ENCODE results near the gene PER3.

Gene PER3

DNA sequence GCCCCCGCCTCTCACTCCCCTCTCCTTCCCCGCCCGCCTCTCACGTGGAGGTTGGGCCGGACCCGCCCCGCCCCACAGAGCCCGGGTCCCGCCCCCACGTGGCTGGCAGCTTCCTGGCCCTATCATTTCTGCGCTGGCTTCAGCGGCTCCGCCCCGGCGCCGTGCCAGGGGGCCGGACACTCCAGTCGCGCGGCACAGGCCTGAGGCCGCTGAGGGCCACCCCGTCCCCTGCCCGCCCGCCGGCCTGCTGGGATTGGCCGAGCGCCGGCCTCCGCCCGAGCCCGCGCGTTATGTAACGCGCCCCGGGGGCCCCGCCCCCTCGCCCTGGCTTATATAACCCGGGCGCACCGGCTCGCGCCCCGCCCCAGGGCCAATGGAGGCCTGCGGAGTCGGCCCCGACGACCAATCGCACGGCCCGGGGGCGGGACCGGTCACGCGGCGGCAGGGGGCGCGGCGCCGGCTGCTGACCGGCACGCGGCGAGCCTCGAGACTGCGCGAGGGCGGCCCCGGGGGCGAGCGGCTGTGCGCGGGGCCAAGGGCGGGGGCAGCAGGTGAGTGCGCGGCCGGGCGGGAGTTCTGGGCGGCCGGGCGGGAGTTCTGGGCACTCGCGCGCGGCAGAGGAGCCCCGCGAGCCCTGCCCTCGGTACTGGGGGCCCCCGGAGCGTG is at the start of gene PER3:
PER3 (plus strand) TSS at position 466 of the 666 bp plus-strand sequence. CDS start 587 bp downstream, outside the sequence.
- peak; percentile 94 to 100 (median 98) for DNase-seq
- intact Hi-C loops (cut with DNase I): loop anchor here (1.0 to 10.0 kb wide), 3 partner anchors 13 to 181 kb away; partner anchors contain the start of genes PARK7 and VAMP3

DNA sequence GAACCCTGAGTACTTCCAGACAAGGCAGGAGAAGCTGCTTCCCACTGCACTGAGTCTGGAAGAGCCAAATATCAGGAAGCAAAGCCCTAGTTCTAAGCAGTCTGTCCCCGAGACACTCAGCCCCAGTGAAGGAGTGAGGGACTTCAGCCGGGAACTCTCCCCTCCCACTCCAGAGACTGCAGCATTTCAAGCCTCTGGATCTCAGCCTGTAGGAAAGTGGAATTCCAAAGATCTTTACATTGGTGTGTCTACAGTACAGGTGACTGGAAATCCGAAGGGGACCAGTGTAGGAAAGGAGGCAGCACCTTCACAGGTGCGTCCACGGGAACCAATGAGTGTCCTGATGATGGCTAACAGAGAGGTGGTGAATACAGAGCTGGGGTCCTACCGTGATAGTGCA is 46.0 kb upstream of the PER3 start:
- intact Hi-C loops (cut with DNase I): no loop called here
- DNase-seq: no peak

DNA sequence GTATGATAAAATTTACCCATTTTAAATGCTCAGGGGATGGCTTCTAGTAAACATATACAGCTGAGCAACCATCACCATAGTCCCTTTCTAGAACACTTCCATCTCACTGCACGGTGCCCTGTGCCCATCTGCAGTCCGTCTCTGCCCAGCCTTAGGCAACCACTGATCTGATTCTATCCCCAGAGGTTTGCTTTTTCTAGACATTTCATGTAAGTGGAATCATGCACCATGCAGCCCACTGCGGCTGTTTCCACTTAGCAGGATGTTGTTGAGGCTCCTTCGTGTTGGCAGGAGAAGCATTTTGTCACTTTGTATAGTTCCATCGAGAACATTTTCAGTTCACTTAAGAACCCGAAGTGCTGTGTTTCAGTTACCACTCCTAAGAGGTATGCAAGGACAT is 40.7 kb upstream of the PER3 start:
- intact Hi-C loops (cut with DNase I): no loop called here
- peak in 2 of 10 donors; percentile 24 to 79 for DNase-seq

DNA sequence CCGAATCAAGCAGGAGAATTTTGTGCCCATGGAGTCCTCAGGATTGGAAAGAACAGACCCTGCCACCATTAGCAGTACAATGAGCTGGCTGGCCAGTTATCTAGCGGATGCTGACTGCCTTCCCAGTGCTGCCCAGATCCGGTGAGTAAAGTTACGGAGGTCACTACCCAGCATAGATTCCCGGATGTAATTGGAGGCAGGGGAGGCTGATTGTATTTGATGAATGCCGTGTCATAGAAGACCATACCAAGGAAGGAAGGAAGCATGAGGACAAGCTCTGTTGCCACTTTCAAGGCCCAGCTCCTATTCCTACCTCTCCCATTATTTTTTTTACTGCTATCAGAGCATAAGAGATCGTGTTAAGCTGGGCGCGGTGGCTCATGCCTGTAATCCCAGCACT is 39.2 kb upstream of the PER3 start:
- intact Hi-C loops (cut with DNase I): no loop called here
- no peak for DNase-seq

DNA sequence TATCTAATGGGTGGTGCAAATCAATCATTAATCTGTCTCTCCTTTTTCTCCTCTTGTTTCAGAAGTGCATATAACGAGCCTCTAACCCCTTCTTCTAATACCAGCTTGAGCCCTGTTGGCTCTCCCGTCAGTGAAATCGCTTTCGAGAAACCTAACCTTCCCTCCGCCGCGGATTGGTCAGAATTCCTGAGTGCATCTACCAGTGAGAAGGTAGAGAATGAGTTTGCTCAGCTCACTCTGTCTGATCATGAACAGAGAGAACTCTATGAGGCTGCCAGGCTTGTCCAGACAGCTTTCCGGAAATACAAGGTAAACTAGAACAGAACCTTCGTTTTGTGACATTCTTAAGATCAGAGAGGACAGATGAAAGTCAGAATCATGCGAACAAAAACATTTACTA is 38.3 kb upstream of the PER3 start:
- no peak for DNase-seq
- intact Hi-C loops (cut with DNase I): no loop called here

DNA sequence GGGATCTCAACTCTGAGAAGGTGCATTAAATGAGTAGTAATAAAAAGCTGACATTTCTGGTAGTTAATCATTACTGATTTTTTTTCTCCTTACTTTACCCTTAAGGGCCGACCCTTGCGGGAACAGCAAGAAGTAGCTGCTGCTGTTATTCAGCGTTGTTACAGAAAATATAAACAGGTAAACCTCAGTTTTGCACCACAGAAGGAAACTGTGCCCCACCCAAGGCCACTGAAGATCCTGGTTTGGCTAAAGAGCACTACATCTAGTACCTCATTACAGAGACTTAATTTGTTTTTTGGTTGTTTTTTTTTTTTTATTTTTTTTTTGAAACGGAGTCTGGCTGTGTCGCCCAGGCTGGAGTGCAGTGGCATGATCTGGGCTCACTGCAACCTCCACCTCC is 36.5 kb upstream of the PER3 start:
- intact Hi-C loops (cut with DNase I): no loop called here
- DNase-seq: no peak

DNA sequence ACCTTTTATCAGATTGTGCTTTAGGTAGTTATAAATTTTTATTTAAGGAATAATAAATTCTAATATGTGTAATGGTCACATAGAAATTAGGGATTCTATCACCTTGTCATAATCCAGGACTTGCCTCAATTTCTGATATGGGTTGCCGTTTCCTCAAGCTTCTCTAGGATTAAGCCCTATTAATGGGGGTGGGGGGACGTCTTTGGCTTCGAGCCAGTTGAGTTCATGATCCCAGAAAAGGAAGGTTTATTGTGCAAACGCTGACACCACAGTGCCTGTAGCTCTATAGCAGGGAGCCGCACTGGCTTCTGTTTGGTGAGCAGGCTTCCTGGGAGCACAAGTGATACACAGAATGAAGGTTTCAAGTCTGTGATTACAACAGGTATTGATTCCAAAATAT is 35.0 kb upstream of the PER3 start:
- intact Hi-C loops (cut with DNase I): no loop called here

DNA sequence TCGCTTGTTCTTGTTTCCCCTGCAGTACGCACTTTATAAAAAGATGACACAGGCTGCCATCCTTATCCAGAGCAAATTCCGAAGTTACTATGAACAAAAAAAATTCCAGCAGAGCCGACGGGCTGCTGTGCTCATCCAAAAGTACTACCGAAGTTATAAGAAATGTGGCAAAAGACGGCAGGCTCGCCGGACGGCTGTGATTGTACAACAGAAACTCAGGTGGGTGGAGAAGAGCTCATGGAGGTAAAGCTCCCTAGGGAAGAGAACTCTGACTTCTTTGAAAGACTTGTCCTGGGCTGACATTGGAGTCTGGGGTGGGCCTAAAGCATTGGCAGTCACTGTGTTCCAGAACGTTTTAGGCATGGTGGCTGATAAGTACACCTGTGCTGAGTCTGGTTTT is 32.9 kb upstream of the PER3 start:
- no peak for DNase-seq
- intact Hi-C loops (cut with DNase I): loop anchor here (5.0 kb wide), 1 partner anchor 44 kb away; no protein-coding TSS in a partner anchor

More for the DNA sequence above, 35.0 kb upstream of the PER3 start:
- no peak for DNase-seq

DNA sequence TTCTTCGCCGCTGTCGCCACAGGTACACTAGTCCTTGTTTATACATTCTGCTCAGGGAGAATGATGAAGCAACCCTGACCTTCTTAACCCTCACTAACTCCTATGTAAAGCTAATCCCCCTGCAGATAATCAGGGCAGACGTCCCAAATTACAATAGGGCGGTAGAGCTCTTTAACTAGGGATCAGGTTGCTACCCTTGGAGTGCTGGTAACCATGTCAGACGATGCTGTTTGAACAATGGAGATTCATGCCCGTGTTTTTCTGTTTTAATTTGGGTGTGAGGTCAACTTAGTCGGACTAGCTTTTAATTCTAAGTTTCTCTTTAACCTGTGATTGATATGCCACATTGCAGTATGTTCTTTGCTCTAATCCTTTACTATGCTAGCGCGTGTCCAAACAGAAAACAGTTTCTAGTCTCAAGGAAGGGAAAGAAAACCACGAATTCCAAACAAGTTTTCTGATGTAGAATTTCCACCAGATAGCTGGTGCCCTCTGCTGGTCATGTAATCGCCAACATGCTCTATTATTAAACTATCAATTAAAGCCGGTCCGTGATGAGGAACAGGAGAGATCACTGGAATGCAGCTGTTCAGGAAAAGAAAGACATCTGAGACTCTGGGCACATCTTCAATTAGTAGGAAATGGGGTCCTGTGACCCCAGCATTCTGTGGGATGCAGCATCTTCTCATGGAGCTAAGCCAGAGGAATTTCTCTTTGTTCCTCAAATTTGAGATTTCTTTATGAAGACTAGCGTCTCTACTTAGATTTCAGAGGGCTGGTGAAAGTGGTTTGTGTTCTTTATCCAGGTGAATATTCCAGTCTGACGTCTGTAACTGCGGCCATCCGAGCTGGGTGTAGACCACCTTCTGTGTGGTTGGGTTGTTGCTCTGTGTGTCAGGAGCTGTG is 31.3 kb upstream of the PER3 start:
- peak in 6 of 10 donors; percentile 46 to 87 (median 69) for DNase-seq
- intact Hi-C loops (cut with DNase I): loop anchor here (1.0 to 5.0 kb wide), 2 partner anchors 45 to 84 kb away; no protein-coding TSS in a partner anchor

DNA sequence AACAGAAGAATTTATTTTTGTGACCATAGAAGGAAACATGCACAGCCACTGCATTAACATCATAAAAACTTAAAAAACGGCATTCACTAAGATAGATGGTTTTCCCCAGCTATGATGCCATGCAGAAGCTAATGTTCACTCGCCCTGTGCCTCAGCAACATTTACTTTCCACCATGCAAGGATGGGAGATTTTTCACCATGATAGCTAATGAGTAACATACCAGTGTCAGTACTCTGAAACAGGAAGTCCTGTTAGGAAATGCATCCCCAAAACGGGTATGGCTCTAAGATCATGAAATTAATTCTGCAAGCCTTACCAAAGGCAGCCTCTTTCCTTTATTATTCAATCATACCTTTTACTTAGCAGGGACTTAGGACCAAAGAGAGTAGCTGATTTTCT is 30.4 kb upstream of the PER3 start:
- no peak for DNase-seq
- intact Hi-C loops (cut with DNase I): loop anchor here (5.0 kb wide), 1 partner anchor 46 kb away; no protein-coding TSS in a partner anchor

DNA sequence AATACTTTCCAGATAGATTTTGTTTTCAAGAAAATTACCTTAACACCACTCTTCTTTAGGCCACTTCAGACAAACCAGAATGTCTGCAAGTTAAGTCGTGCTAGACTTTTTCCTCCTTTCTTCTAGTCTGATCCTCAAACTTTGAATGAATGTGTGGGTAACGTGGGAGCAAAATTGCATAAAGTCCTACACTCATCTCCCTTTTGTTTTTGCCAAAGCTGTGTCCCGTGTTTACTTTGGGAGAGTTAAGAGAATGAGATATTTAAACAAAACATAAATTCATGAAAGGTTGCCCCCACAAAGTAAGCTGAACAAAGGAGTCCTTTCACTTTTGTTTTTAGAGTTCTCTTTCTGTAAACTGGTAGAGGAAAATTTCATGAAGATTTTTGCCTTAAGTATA is 29.9 kb upstream of the PER3 start:
- no peak for DNase-seq
- intact Hi-C loops (cut with DNase I): loop anchor here (5.0 kb wide), 1 partner anchor 47 kb away; no protein-coding TSS in a partner anchor

DNA sequence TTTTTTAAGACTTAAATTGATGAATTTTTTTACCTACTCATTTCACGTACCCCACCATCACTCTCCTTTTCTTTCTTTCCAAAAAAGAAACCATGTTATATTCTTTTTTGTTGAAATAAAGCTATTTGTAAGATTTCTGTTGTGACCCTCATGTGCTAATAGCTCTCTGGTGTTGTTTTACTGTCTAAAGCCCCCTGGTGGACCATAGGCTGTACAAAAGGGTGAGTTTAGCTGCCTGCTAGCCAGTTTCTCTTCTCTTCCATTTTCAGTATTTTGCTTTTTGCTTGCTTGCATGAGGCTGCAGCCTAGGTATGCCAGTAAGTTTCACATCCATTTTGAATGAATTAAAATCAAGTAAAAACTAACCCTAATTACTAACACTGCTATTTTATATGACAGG is 28.6 kb upstream of the PER3 start:
- no peak for DNase-seq
- intact Hi-C loops (cut with DNase I): no loop called here

DNA sequence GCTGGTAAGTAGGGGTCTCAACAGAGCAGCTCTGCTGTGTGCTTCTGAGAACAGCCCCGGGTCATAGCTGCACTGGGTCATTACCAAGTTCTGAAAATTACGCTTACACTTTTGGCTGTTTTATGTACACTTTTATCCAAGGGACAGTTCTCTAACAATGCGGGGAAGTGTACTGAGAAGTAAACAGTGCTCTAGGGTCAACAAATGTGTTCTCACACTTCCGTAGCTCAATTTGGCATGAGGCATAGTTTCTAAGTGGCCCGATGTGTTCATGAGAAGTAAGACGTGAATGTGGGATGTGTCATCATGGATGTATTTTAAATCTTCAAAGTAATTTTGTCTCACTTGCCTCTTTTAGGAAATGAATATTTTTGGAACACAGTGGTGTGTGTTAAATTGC is 23.8 kb upstream of the PER3 start:
- intact Hi-C loops (cut with DNase I): no loop called here
- no peak for DNase-seq

DNA sequence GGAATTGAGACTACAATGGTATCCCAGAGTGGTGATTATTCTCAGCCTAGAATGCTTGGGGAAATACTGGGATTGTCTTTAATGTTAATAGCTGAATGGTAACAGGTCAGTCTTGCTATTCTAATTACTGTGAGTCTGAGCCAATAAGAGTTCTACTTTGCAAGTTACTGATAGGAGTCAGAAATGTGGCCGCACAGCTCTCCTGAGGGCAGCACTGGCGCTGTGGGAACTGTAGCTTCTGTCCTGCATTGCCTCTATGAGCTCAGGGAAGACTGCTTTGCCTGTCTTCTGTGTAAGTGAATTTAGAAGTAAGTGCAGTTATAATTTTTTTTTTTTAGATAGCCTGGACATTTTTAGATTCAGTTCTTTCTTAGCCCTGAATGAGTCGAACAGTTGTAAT is 23.0 kb upstream of the PER3 start:
- no peak for DNase-seq
- intact Hi-C loops (cut with DNase I): no loop called here

DNA sequence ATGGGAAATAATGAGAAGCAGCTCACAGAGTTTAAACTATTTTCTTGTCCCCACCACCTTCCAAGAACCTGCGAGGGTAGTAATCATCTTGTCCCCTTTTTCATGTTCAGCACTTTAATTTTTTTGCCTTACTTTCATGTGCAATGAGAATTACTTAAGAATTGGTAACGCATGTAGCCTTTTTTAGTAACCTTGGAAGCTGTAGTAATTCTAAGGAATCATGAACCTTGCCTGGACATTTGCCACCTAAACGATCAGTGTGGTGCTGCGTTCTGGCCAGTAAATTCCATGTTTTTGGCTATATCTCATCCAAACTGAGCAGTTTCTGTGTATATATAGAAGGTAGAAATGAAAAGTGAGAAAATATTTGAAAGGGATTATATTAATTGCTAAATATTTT is 16.9 kb upstream of the PER3 start:
- DNase-seq: no peak
- intact Hi-C loops (cut with DNase I): no loop called here

DNA sequence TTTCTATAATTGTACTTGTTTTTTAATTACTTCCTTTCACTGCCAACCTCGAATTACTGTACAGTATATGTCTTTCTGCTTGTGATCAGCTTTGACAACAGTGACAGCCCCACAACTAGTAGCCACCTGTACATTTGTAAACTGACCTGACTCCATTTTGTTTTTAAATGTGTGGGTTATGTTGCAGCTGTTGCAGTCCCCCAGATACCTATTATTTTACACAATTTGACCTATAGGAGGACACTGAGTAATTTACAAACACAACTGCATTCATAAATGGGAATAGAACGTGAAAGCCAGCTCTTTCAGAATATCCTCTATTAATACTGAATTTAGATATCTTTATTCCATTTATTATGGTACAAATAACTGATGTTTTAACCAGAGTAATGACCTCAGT is 15.5 kb upstream of the PER3 start:
- no peak for DNase-seq

DNA sequence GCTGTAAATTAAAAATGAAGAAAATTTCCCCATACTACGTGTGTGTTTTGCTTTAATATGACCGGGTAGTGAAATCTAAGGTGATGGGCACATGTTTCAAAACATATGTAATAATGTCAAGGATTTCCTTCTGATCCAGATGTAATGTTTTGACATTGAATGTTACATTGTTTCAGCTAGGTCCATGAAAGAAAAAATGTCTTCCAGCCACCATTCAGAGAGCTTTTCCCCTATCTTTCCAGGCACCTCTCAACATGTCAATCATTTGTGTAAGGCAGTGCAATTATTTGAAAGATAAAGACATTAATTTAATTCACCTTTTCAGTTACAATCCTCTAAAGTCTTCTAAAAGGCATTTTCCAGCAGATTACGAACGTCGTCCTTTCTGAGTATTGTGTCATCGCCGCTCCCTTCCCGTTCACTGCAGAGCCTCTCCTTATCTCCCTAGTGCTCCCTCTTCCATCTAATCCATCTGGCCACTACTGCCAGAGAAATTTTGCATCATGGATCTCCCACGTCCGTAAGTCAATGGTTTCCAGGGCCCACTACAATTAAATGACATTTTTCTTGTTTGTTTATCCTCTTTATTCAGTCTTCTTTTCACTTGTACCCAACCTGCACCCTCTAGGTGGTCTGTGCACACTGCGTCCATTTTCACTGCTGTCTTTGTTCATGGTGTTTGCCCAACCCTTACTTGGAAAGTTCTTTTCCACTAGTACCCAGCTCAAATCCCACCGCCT is 14.2 kb upstream of the PER3 start:
- intact Hi-C loops (cut with DNase I): loop anchor here (5.0 kb wide), 1 partner anchor 103 kb away; no protein-coding TSS in a partner anchor
- DNase-seq: no peak

More for the DNA sequence above, 15.5 kb upstream of the PER3 start:
- intact Hi-C loops (cut with DNase I): no loop called here

DNA sequence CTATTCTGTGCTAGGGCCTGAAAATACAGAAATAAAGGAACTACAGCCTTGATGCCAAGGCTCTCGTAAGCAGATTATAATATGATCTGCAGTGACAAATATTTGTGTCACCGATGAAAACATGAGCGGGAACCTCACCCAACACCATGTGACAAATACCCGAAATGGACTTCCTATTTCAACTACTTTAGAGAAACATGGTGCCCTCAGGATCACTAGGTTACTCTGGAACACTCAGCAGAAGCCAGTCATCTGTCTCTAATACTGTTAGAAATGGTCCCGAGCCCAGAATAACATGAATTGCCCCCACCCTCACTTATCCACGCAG is 13.5 kb upstream of the PER3 start:
- DNase-seq: no peak
- intact Hi-C loops (cut with DNase I): loop anchor here (5.0 kb wide), 1 partner anchor 103 kb away; no protein-coding TSS in a partner anchor

DNA sequence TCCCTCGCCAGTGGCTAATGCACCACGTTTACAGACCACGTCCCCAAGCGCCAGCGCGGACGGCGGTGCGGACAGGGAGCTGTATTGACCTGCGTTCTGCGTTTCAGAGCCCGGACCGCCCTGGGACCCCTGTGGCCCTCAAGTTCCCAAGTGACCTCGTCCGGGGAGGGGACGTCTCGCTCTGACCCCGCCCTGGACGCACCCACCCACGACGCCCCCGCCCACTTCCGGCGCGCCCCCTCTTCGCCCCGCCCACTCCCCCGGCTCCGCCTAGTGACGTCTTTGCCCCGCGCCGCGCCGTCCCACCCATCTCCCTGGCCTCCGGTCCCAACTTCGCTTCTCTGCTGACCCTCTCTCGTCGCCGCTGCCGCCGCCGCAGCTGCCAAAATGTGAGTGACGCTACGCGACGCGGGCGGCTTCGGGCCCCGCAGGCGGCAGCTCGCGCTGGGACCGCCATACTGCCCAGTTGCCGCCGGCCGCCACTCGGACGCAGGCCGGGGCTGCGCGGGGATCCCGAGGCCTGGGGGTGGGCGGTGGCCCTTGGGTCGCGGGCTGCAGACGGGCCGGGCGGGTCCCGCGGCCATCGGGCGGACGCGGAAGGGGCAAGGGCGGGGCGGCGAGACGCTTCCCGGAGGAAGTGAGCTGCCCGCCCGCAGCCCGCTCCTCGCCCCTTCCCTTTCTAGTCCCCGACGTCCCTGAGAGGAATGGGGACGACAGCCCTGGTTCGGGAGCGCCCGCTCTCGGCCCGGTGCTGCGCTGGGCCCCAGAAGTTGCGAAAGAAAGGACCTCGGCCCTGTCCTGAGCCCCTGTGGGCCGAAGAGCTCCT is 12.9 kb upstream of the PER3 start, which contains the start of gene VAMP3:
VAMP3 (plus strand) TSS at position 300 of the 826 bp plus-strand sequence; CDS start at position 388, 88 bp downstream.
- intact Hi-C loops (cut with DNase I): loop anchor here (1.0 to 5.0 kb wide), 2 partner anchors 12 to 104 kb away; no protein-coding TSS in a partner anchor
- peak; percentile 75 to 98 (median 90) for DNase-seq
